ENCODE measurements around the gene KCNJ18.
"Not testable (repeated sequence)": the region's sequence is repeated elsewhere in the genome, so short reads cannot be mapped to it uniquely, and the experiment has no call there.

The KCNJ18 gene

DNA sequence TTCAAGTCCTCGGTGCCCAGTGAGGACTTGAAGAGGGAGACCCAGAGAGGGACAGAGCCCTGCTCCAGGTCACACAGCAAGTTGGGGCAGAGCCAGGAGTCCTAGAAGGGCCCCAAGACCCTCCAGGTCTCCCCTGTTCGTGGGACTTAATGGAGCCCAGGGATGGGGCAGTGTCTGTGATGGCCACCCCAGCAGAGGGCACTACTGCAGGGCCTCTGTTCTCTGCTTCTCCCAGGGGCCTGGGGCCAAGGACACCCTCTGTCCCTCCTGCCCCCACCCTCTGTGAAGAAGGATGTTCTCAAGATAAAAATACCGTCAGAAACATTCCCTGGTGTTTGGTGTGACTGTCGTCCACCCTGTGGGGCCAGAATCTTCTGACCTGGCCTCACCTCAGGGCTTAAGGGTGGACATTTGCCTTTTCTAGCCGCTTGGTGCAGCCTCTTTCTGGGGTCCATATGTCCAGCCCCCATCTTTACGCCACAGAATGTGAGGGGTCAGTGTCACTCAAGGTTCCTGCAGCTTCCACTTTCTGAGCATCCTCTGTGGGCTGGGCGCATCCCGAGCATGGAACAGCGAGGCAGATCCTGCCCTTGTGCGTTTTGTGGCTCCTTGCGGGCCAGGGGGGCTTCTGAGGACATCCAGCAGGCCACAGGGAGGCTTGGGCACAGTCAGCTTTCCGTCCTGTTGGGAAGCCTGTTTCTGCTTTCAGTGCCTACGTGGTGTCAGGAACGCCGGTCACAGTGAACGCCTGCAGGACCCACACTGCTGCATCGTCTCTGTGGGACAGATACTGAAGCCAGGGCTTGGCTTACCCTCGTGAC, at the start of gene KCNJ18:
Gene KCNJ18, plus strand, starts transcription at position 641 of the 821 bp plus-strand sequence. CDS start 10,264 bp downstream, outside the sequence.
- not testable (repeated sequence) for DNase-seq (ENCODE audit: low read depth)

DNA sequence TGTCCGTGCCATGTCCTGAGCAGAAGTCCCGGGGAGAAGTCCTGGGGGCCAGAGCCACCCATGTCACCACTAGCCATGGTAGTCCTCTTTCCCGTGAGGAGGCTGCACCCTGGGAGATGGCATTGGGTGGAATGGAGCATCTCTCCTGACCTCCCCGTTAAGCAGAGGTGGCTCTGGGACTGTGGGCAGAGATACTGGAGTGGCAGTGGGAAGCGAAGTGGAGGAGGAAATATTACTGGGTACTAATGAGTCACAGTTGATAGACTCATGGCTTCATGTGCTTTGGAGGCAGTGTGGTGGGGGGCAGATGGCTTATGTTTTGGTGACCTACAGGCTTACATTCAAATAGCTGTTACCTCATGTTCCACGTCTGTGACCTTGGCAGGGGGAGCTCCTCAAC, 44.2 kb upstream of the KCNJ18 start:
- not testable (repeated sequence) for DNase-seq (ENCODE audit: low read depth)

DNA sequence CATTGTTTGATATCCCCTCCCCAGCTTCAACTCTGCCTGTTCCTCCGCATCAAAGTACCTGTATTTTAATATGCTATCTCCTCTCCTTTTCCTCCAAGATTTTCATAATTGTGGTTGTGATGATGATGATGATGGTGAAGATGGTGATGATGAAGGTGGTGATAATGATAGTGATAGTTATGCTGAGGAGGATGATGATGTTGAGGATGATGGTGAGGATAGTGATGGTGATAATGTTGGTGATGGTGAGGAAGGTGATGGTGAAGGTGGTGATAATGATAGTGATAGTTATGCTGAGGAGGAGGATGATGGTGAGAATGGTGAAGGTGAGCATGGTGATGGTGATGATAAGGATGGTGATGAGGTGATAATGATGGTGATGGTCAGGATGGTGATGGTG, 42.3 kb upstream of the KCNJ18 start:
- not testable (repeated sequence) for DNase-seq (ENCODE audit: low read depth)

DNA sequence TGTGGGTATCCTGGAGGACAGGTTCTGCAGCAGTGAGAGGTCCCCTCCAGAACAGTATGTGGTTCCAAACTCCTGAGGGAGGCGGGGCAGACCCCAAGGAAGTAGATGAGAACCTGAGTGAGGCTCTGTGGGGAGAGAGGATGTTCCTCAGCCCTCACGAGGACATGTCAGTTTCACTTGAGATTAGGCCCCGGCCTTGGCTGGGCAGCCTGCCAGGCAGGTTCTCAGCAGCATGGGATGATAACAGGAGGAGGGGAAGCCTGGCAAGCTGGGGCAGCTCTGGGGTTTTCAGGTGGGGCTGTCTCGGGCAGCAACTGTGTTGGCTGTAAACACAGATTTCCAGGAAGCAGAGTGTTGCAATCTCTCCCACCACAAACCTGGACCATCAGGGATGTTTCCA, 40.3 kb upstream of the KCNJ18 start:
- DNase-seq (ENCODE audit: low read depth), result not testable (repeated sequence)

DNA sequence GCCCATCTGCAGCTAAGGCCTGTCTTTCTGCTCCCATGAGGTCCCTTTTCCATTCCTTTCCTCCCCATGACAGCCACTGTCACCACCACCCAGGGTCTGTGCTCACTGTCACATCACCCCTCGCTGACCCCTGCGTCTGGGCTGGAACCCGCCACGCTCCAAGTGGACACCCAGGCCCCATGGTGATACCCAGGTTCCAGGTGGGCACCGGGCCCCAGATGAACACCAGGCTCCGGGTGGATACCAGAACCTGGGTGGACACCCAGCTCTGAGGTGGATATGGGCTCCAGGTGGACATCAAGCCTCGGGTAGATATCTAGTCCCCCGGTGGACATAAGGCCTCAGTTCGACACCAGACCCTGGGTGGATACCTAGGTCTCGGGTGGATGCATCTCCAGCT, 39.1 kb upstream of the KCNJ18 start:
- DNase-seq (ENCODE audit: low read depth), result not testable (repeated sequence)

DNA sequence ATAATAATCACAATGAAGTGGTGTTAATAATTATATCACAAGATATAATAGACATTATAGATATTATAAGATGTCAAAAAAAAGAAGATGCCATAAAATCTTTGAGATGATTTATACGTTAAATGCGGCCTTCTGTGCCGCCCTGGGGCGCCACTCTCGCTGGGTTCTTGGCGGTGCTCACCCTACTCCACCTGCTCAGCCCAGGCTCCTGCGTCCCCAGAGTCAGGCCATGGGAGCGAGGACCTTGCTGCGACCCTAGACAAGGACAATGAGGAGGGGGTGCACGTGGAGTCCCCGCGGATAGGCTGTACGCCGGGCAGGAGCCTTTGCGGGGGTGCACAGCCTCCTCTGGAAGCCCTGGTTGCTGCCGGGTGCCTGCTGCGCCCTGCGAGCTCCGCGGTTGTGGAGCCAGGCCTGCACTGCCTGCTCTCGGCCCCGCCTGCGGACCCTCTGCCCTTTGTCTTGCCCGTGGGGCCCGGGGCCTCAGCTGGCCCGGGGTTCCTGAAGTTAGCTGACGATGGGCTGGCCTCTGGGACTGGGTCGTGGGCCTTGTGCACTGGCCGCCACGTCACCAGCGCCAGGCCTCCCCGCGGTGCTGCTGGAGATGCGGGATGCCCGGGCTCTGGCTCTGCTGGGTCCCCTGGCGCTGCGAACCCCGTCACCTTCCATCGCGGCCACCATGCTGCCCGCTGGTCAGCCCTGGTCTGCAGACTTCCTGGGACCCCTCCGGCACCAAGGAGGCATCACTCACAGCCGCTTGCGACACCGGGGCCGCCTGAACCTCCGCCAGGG, 35.6 kb upstream of the KCNJ18 start:
- not testable (repeated sequence) for DNase-seq (ENCODE audit: low read depth)

DNA sequence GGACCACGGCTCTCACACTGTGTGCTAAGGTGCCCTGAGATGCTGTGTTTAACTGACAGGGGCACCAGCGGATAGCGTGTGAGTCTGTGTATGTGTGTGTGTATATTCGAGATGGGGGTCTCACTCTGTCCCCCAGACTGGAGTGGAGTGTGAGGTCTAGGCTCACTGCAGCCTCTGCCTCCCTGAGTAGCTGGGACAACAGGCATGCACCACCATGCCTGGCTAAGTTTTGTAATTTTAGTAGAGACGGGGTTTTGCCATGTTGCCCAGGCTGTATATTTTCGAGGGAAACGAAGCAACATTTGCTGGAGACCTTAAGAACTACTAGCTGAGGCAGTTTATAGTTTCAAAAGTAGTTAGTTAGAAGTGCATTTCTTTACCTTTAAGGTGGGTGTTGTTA, 32.7 kb upstream of the KCNJ18 start:
- DNase-seq (ENCODE audit: low read depth), result not testable (repeated sequence)

DNA sequence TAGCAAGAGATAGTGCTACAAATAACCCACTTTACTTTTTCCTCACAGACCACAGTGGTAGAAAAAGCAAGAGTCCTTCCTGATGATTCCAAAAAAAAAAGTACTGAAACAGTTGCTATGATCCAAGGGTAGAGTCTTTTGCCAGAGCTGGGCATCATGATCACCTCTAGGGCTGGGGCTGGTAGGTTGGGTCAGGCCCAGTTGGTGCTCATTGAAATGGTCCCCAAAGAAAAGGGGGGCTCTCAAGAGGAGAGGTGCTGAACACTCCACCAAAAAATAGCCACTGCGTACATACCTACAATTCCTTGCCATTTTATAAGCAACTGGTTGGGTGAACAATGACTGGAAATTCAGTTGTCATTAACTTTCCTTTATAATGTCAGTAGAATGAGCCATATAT, 30.9 kb upstream of the KCNJ18 start:
- DNase-seq (ENCODE audit: low read depth), result not testable (repeated sequence)

DNA sequence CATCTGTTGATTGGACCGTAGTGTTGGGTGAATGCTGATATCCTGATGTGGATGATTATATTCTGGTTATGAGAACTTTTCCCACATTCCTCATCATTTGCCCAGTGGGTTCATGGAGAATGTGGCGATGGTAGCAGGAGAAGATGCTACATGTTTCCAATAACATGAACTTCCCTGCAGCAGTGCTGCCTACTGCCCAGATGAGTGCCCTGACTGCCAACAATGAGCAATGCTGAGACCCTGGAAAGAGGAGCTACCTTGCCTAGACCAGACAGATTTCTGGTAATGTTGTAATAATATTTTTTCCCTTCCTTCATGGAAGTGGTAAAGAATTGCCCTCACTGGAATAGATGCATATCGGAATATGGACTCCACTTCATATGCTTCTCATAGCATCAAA, 29.2 kb upstream of the KCNJ18 start:
- not testable (repeated sequence) for DNase-seq (ENCODE audit: low read depth)

DNA sequence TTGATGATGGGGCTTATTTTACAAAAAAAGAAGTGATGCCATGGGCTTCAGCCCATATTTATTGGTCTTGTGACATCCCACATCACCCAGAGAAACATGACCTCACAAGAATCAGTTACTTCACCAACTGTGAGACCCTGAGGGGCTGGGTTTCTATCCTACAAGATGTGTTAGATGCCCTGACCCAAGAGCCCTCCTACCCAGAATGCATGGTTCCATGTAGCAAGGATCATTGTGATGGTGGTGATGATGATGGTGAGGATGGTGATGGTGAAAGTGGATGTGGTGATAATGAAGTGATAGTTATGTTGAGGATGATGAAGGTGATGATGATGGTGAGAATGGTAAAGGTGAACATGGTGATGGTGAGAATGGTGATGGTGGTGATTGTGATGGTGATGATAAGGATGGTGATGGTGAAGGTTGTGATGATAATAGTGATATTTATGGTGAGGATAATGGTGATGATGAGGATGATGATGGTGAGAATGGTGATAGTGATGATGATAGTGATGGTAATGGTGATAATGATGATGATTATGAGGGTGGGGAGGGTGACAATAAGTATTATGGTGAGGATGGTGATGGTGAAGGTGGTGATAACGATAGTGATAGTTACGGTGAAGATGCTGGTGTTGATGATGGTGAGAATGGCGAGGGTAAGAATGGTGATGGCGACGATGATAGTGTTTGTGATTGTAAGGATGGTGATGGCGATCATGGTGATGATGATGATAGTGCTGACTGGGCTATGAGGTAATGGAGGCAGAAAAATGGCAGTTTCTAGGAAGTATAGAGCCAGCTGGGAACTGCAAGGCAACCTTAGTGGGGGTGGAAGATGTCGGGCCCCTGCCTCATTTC, 28.5 kb upstream of the KCNJ18 start:
- DNase-seq (ENCODE audit: low read depth), result not testable (repeated sequence)

DNA sequence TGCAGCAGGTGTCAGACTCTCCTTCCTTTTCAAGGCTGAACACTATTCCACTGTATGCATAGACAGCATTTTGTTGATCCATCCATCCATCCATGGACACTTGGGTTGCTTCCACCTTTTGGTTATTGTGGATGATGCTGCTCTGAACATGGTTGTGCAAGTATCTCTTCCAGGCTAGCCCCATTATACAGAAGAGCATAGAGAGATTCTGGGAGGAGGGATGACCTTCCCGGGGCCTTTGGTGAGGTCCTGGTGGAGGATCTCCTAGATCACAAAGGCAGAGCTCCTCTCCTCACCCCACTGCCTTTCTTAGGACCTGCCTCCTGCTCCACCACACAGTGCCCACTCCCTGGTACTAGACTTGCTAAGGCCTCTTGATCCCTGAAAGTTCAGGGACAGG, 27.2 kb upstream of the KCNJ18 start:
- DNase-seq (ENCODE audit: low read depth), result not testable (repeated sequence)

DNA sequence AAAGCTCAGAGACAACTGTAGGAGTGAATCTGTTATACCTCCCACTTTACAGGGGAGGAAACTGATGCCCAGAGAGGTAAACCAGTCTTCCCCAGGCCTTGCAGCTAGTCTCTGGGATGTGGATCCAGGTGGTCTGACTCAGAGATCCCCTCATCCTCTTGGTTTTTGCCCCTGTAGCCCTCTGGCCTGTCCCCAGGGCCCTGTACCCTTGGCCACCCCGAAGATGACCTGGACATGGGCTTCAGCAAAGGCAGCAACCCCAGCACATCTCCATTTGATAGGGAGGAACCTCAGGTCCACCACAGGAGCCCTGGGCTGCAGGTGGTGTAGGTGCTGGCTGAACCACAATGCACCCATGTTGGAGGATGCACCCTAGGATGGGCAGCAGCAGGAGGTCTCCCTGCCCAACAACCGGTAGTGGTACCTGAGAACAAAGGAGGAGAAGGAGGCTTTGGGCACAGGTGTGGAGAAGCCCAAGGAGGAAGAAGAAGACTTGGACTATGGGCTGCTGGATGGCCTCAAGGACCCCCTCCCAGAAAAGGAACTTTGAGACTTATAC, 26.3 kb upstream of the KCNJ18 start:
- not testable (repeated sequence) for DNase-seq (ENCODE audit: low read depth)

DNA sequence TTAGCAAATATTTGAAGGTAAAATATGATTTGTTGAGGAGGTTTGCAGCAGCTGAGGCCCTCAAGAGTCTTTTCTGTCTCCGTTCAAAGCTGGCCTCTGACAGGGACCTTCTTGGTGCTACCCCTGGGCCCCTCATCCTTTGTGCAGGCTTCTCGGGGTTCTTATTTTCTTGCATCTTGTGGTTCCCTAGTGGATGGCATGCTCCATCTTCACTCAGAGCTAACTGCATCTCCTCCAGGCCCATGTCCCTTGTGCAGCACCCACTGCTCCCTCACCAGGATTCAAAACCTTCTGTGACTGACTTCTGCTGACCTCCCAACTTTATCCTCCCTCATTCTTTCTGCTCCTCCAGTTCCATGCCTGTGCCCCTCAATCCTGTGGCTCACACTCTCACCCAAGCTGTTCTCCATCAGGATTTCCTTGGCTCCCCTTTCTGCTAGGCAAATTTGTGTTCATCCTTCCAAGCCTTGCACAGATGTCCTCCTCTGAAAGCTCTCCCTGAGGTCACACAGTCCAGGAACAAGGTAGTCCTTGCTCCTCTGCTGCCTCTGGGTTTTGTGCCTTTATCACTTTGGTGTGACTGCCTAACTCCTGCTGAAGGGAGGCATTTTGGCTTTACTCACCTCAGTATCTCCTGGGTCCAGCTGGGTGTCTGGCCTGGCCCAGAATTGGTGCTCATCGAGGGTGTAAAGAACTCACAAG, 25.5 kb upstream of the KCNJ18 start:
- DNase-seq (ENCODE audit: low read depth), result not testable (repeated sequence)

DNA sequence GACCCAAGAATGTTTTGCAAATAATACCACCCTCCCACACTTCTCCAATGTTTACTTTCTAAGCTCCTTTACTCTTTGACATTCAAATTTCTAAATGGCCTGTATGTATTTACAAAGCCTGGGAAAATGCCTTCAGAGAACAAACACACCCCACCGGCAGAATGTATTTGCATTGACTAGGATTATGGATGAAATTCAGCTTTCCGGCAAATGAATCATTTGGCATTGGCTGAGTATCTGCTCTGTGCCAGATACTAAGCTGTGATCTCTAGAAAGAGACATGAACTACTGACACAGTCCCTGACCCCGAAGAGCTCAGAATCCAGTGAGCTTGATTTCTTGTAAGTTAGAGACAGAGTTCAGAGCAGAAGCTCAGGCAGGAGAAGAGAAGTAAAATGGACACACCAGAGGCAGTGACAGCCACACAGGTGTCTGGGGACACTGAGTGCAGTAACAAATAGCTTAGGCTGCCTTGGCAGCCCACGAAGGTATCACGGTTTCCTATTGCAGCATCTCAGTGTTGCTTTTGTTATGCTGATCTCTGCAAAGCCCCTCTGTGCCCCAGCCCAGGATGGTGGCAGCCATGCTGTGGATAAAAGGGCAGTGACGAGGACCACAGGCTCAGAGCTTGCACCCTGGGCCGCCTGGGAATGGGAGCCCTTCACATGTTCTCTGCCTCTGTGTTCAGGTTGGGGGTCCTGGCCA, 24.8 kb upstream of the KCNJ18 start:
- DNase-seq (ENCODE audit: low read depth), result not testable (repeated sequence)

DNA sequence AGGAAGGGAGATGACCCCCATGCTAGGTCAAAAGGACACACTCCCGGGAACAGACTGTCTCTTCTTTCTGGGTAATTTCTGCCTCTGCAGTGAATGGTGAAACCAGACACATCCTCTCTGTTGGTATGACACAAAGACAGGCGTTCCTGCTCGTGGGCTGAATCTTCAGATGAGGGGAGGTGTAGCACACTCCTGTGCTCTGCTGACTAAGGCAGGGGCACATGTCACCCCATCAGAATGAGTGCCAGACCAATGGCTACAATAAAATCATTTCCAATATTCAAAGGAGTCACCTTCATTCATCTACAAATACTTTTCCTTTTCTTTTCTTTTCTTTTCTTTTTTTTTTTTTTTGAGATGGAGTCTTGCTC, 24.2 kb upstream of the KCNJ18 start:
- DNase-seq (ENCODE audit: low read depth), result not testable (repeated sequence)

DNA sequence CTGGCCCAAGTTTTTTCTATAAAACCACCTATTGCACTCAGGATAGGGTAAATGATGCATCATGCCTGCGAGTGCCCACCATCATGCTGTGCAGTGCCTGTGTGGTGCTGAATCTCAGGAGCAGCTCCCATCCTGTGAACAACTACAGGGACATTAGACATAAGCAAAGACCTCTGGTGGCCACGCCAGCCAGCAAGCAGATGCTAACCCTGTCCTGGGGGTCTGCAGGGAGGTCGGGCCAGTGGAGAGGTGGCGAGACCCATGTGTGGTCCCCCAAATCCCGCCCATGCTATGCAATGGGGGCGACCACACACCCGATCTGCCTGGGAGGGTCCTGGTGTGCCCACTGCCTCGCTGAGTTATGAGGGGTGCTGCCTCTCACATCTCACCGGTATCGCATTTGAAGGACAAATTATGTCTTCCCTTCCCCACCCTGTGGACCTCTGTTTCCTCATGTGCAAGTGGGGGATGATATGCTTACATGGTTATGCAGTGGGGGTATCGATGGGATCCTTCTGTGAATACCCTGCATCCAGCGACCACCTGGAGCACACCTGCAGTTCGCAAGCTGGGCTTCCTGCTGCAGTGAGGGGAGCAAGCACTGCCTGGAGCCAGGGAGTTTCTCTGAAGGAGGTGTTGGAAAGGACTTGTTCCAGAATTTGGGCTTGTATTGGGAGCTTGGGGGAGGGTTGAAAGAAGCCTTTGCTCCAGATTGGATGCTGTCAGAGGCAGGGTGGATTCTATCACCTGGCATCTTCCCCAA, 23.4 kb upstream of the KCNJ18 start:
- DNase-seq (ENCODE audit: low read depth), result not testable (repeated sequence)

DNA sequence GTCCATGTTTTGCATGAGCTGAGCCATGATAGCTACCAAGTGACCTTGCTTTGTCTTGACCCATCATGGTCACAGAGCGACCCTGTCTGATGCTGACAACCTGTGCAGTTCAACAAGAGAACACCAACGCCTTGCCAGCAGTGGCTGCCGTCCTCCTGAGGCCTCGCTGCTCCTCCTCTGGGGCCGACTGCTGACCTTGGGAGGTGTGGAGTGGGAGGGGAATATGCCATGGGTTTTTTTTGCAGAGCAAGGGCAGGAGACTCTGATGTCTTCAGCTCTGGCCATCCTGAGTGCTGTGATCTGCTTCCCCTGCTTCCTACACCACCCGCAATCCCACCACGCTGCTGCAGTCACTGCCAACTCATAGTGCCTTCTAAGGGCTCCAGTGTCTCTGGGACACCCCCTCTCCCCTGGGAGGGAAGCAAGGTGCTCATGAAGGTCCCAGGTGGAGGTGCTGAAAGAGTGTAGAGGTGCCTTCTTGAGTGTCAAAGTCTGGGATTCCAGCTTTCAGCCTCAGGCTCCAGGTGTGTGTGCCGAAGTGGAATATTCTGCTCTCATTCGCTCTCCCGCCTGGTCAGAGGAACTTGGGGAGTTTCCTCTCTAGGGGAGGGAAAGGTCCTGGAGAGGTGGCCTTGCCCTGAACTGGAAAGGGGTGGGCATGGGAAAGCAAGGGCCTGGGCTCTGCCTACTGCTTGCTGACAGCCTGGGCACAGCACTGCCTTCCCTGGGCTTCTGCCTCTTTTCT, 22.5 kb upstream of the KCNJ18 start:
- DNase-seq (ENCODE audit: low read depth), result not testable (repeated sequence)

DNA sequence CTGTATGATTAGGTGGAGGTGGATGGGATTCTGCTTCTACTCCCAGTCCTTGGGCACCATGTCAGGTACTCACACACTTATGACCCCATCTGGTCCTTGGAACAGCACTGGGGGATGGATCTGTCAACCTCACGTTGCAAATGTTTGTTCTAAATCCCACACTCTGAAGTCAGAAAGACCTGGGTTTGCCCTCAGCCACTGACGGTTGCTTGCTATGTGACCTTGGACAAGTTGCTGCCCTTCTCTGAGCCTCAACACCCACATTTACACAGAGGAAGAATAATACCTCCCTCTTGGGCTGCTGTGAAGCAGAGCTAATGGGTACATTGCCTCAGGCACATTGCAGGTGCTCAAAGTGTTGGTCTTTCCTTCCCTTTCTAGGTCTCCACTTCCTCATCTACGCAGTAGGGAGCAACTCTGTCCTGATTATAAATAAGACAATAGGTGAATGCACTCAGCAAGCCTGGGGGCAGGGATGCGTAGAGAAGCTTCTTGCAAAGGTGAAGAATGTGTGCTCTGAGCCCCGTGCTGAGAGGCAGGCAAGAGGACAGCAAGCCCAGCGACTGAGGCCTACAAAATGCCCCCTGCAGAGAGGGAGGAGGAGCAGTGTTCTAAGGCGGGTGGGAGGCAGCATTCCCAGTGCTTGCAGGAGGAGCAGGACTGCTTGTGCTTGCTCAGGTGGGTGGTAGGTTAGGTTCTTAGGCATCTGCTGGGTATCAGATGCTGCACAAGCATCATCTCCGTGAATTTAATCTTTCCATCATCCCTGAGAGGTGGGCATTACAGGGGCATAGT, 21.8 kb upstream of the KCNJ18 start:
- DNase-seq (ENCODE audit: low read depth), result not testable (repeated sequence)
